ENCODE results near the gene ACSL1. TPM values are rescaled to one million over a fixed set of nuclear protein-coding genes. Genes with fewer than 3 reads are reported as not detected.

Gene ACSL1, protein sequence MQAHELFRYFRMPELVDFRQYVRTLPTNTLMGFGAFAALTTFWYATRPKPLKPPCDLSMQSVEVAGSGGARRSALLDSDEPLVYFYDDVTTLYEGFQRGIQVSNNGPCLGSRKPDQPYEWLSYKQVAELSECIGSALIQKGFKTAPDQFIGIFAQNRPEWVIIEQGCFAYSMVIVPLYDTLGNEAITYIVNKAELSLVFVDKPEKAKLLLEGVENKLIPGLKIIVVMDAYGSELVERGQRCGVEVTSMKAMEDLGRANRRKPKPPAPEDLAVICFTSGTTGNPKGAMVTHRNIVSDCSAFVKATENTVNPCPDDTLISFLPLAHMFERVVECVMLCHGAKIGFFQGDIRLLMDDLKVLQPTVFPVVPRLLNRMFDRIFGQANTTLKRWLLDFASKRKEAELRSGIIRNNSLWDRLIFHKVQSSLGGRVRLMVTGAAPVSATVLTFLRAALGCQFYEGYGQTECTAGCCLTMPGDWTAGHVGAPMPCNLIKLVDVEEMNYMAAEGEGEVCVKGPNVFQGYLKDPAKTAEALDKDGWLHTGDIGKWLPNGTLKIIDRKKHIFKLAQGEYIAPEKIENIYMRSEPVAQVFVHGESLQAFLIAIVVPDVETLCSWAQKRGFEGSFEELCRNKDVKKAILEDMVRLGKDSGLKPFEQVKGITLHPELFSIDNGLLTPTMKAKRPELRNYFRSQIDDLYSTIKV
- polyA plus RNA-seq (2011; rRNA removed) (8.1 and 11.6 TPM in 2 replicates), polyA minus RNA-seq (2011; rRNA and poly(A)+ RNA removed) (11.7 and 15.7 TPM in 2 replicates)

GRCh38 chr4:184825896-184826690 lies at the start of gene ACSL1:
TSS of gene ACSL1 (minus strand) at chr4:184825968. CDS start at chr4:184803514, 22,454 bp downstream.
- Histone ChIP-seq H3K27me3 (ENCODE audit: control insufficient read depth, insufficient read depth, low read length) (no peaks in the 10 kb centered on the region), H3K4me3 (ENCODE audit: low read depth, low read length) (peak within 1 kb of the TSS; percentile 61), H3K36me3 (ENCODE audit: control insufficient read depth, insufficient read depth, low read length) (no peaks in the 10 kb centered on the region; the same call in 1 of the 2 replicates)
- CTCF ChIA-PET, result interaction anchor here (1.9 kb wide), 1 partner anchor 11 kb away, joined by 5 read pairs; no protein-coding TSS in a partner anchor
- TF ChIP-seq, protein P1, sequence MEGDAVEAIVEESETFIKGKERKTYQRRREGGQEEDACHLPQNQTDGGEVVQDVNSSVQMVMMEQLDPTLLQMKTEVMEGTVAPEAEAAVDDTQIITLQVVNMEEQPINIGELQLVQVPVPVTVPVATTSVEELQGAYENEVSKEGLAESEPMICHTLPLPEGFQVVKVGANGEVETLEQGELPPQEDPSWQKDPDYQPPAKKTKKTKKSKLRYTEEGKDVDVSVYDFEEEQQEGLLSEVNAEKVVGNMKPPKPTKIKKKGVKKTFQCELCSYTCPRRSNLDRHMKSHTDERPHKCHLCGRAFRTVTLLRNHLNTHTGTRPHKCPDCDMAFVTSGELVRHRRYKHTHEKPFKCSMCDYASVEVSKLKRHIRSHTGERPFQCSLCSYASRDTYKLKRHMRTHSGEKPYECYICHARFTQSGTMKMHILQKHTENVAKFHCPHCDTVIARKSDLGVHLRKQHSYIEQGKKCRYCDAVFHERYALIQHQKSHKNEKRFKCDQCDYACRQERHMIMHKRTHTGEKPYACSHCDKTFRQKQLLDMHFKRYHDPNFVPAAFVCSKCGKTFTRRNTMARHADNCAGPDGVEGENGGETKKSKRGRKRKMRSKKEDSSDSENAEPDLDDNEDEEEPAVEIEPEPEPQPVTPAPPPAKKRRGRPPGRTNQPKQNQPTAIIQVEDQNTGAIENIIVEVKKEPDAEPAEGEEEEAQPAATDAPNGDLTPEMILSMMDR (IDR thresholded peaks at IDR 0.05; ENCODE audit: insufficient read depth, low read depth, low read length), result no peak
- no peak for DNase-seq (ENCODE audit: low read depth)
- POLR2A ChIA-PET, result no interaction called here

DNA sequence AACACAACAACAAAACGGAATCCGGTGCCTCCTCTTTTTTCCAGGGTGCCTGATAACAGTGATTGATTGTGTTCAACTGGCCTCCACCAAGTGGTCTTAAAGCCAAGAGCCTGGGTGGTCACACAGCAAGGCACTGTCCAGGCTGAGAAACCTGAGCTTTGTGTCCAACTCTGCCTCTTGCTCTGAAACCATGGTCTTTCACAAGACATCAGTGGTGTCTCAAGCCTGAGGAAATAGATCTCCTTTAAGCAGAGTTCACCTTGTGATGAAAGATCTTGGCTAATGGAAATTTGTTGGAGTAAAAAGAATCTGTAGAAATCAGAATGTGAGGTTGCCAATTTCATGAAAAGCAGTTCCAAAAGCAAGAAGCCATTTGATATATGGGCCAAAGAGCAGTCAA lies 47.3 kb upstream of the ACSL1 start:
- DNase-seq (ENCODE audit: low read depth), result no peak

DNA sequence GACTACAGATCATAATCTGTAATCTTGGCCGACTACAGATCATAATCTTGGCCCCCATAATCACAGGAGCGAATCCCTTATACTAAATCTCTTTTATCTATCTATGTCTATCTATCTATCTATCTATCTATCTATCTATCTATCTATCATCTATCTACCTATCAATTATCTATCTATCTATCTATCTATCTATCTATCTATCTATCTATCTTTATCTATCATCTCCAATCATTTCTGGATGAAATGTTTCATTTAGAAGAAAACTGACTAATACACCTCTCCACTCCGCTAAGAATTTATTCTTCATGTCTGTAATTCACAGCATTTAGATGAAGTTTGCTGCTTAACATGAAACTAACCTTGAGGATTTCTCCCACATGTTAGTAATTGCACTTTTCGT lies 45.0 kb upstream of the ACSL1 start:
- TF ChIP-seq, protein P1 (IDR thresholded peaks at IDR 0.05; ENCODE audit: insufficient read depth, low read depth, low read length), result no peak
- DNase-seq (ENCODE audit: low read depth), result no peak
- Histone ChIP-seq H3K27me3 (ENCODE audit: control insufficient read depth, insufficient read depth, low read length) (no peaks in the 10 kb centered on the region), H3K36me3 (ENCODE audit: control insufficient read depth, insufficient read depth, low read length) (no peaks in the 10 kb centered on the region), H3K4me3 (ENCODE audit: low read depth, low read length) (no peak overlapping the region)
- POLR2A ChIA-PET, result no interaction called here
- CTCF ChIA-PET, result no interaction called here

More for the DNA sequence above, 47.3 kb upstream of the ACSL1 start:
- ChIA-PET POLR2A (no interaction called here), CTCF (no interaction called here)
- Histone ChIP-seq H3K4me3 (ENCODE audit: low read depth, low read length) (no peak overlapping the region), H3K36me3 (ENCODE audit: control insufficient read depth, insufficient read depth, low read length) (no peaks in the 10 kb centered on the region), H3K27me3 (ENCODE audit: control insufficient read depth, insufficient read depth, low read length) (no peaks in the 10 kb centered on the region)
- TF ChIP-seq, protein P1 (IDR thresholded peaks at IDR 0.05; ENCODE audit: insufficient read depth, low read depth, low read length), result no peak

GRCh38 chr4:184868623-184869022 lies 42.9 kb upstream of the ACSL1 start:
- no peak for DNase-seq (ENCODE audit: low read depth)
- CTCF ChIA-PET, result no interaction called here
- no peaks in the 10 kb centered on the region for H3K27me3 ChIP-seq (ENCODE audit: control insufficient read depth, insufficient read depth, low read length)
- no peak overlapping the region for H3K4me3 ChIP-seq (ENCODE audit: low read depth, low read length)
- TF ChIP-seq, protein P1 (IDR thresholded peaks at IDR 0.05; ENCODE audit: insufficient read depth, low read depth, low read length), result no peak
- no peaks in the 10 kb centered on the region for H3K36me3 ChIP-seq (ENCODE audit: control insufficient read depth, insufficient read depth, low read length)
- POLR2A ChIA-PET, result no interaction called here

DNA sequence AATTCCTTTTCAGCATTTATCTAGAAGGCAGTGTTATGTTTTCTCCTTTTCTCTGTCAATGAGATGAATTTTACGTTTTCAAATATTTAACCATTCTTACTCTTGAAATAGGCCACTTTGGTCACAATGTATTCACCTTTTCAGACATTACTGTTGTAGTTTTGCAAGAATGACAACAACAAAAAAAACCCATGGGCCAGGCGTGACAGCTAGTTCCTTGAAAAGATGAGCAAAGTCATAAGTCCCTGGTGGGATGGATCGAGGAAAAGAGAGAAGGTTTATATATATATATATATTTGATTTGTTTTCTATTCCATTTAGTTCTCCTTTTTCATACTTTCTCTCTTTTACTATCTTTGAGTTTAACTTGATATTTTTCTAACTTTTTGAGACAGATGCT lies 38.1 kb upstream of the ACSL1 start:
- POLR2A ChIA-PET, result no interaction called here
- H3K27me3 ChIP-seq (ENCODE audit: control insufficient read depth, insufficient read depth, low read length), result no peaks in the 10 kb centered on the region

More for the DNA sequence above, 38.1 kb upstream of the ACSL1 start:
- CTCF ChIA-PET, result no interaction called here
- TF ChIP-seq, protein P1 (IDR thresholded peaks at IDR 0.05; ENCODE audit: insufficient read depth, low read depth, low read length), result no peak
- no peak overlapping the region for H3K4me3 ChIP-seq (ENCODE audit: low read depth, low read length)
- H3K36me3 ChIP-seq (ENCODE audit: control insufficient read depth, insufficient read depth, low read length), result no peaks in the 10 kb centered on the region
- DNase-seq (ENCODE audit: low read depth), result no peak

All from BJ (cell line).